Caco-2 (cell line): Measurements from ENCODE around the gene ZNF385C. TPM values are rescaled to one million over a fixed set of nuclear protein-coding genes. Genes with fewer than 3 reads are reported as not detected.

Source experiments
- BruUV-seq: library from RNA; stranded (reverse); fragments of 400-500 nt; replicated peaks from 2 replicates; lab custom pipeline; 2021; lab: Mats Ljungman, UMichigan
- CTCF ChIA-PET: fragments of 300-600 bp; sonication (Branson Sonifier 250); formaldehyde crosslinking; loops from one replicate; lab custom pipeline; 2022; ENCODE audit warnings: antibody characterized with exemption; lab: Charles Lee
- POLR2A ChIA-PET: fragments of 300-600 bp; sonication (Branson Sonifier 250); formaldehyde crosslinking; loops from one replicate; lab custom pipeline; 2022; ENCODE audit warnings: antibody characterized with exemption; lab: Charles Lee
- DNase-seq, 2 experiments: peaks; one replicate each; pipeline versions ENCODE4 v3.0.0 to v3.0.0-alpha.2; 2020 to 2022
- H3K27me3 ChIP-seq: replicated peaks from 2 replicates; pipeline ENCODE4 v1.6.0; 2011; ENCODE audit warnings: low read length; ENCODE audit not compliant: control insufficient read depth, insufficient read depth
- H3K36me3 ChIP-seq: 2 replicates; pipeline ENCODE4 v1.5.1; 2011; ENCODE audit warnings: low read length; ENCODE audit not compliant: control insufficient read depth, insufficient read depth
- H3K4me1 ChIP-seq: fragments of 250-450 bp; sonication (Bioruptor Pico); 2 replicates; pipeline ENCODE4 v1.5.1; 2020; ENCODE audit warnings: mild to moderate bottlenecking
- H3K4me3 ChIP-seq: 2 replicates; pipeline ENCODE4 v1.5.1; 2011; ENCODE audit warnings: low read depth, mild to moderate bottlenecking, control low read depth, low read length
- H3K9me3 ChIP-seq: fragments of 250-450 bp; sonication (Bioruptor Pico); 2 replicates; pipeline ENCODE4 v1.5.1; 2020; ENCODE audit warnings: mild to moderate bottlenecking, moderate library complexity
- H3K27ac Mint-ChIP-seq: one replicate; pipeline ENCODE4 v1.8.0; 2022; ENCODE audit warnings: mixed read lengths; ENCODE audit not compliant: unreplicated experiment
- H3K27me3 Mint-ChIP-seq: one replicate; pipeline ENCODE4 v1.8.0; 2022; ENCODE audit warnings: mixed read lengths; ENCODE audit not compliant: insufficient read depth, unreplicated experiment
- H3K36me3 Mint-ChIP-seq: one replicate; pipeline ENCODE4 v1.8.0; 2022; ENCODE audit warnings: mild to moderate bottlenecking, mixed read lengths; ENCODE audit not compliant: insufficient read depth, unreplicated experiment
- H3K4me1 Mint-ChIP-seq: one replicate; pipeline ENCODE4 v1.8.0; 2022; ENCODE audit warnings: low read depth, mixed read lengths; ENCODE audit not compliant: unreplicated experiment
- H3K4me3 Mint-ChIP-seq: one replicate; pipeline ENCODE4 v1.8.0; 2022; ENCODE audit warnings: mild to moderate bottlenecking, moderate library complexity, mixed read lengths; ENCODE audit not compliant: unreplicated experiment
- H3K9me3 Mint-ChIP-seq: one replicate; pipeline ENCODE4 v1.8.0; 2022; ENCODE audit warnings: mixed read lengths; ENCODE audit not compliant: unreplicated experiment
- CTCF ChIP-seq, 2 experiments: fragments of 200-600 bp in 1 of 2; IDR thresholded peaks; 1 replicate in 1 of 2; 2 replicates in 1 of 2; pipeline versions ENCODE4 v1.5.1 to v1.8.0; 2011 to 2022; ENCODE audit warnings: antibody characterized with exemption in 1 of 2, control low read depth in 1 of 2, inconsistent platforms in 1 of 2, low read depth in 1 of 2, low read length in 1 of 2, mild to moderate bottlenecking in 1 of 2, moderate library complexity in 1 of 2; ENCODE audit not compliant: insufficient read depth in 1 of 2, severe bottlenecking in 1 of 2, unreplicated experiment in 1 of 2
- intact Hi-C: fragments of 100-400 bp; cut with micrococcal nuclease; formaldehyde crosslinking; loops from one replicate; pipeline ENCODE4 v1.10.0; 2022; ENCODE audit not compliant: unreplicated experiment
- total RNA-seq: library from RNA; stranded (reverse); gene quantifications from 2 replicates; pipeline ENCODE4 v1.2.3, GENCODE V29; 2022

ZNF385C gene
- total RNA-seq, 1 experiment from 2014 or later: 1.5 TPM

- Mint-ChIP-seq H3K27ac (no peak overlapping the region), H3K36me3 (peaks cover 4% of the 10 kb centered on the region), H3K4me1 (no peaks in the 10 kb centered on the region), H3K27me3 (peaks cover 3% of the 10 kb centered on the region), H3K9me3 (no peaks in the 10 kb centered on the region), H3K4me3 (no peak overlapping the region)
- POLR2A ChIA-PET: no interaction called here
- H3K36me3 ChIP-seq: no peaks in the 10 kb centered on the region
- intact Hi-C loops: no loop called here
- no peak for TF ChIP-seq CTCF (IDR thresholded peaks at IDR 0.05; ENCODE audit: insufficient read depth in 1 of 2, low read depth in 1 of 2, low read length in 1 of 2, severe bottlenecking in 1 of 2, unreplicated experiment in 1 of 2)
- H3K4me1 ChIP-seq: no peaks in the 10 kb centered on the region
- H3K27me3 ChIP-seq: no peaks in the 10 kb centered on the region
- DNase-seq: peak; percentile 61 to 63
- no peak overlapping the region for H3K4me3 ChIP-seq
- CTCF ChIA-PET: interaction anchor here (1.4 kb wide), 1 partner anchor 40 kb away, joined by 4 read pairs; no protein-coding TSS in a partner anchor
- BruUV-seq: no TSS peak
- no peaks in the 10 kb centered on the region for H3K9me3 ChIP-seq
Observed at GRCh38 chr17:42107597-42108576, 9.6 kb upstream of the ZNF385C start.

- DNase-seq: no peak
- ChIA-PET POLR2A (no interaction called here), CTCF (interaction anchor here (1.4 kb wide), 1 partner anchor 39 kb away, joined by 4 read pairs; no protein-coding TSS in a partner anchor)
- no peak for TF ChIP-seq CTCF (IDR thresholded peaks at IDR 0.05; ENCODE audit: insufficient read depth in 1 of 2, low read depth in 1 of 2, low read length in 1 of 2, severe bottlenecking in 1 of 2, unreplicated experiment in 1 of 2)
- Histone ChIP-seq H3K9me3 (no peaks in the 10 kb centered on the region), H3K27me3 (no peaks in the 10 kb centered on the region), H3K4me3 (no peak overlapping the region), H3K36me3 (no peaks in the 10 kb centered on the region), H3K4me1 (no peaks in the 10 kb centered on the region)
- Mint-ChIP-seq H3K9me3 (no peaks in the 10 kb centered on the region), H3K4me3 (no peak overlapping the region), H3K4me1 (no peaks in the 10 kb centered on the region), H3K27ac (no peak overlapping the region), H3K27me3 (peaks cover 3% of the 10 kb centered on the region), H3K36me3 (peaks cover 4% of the 10 kb centered on the region)
- BruUV-seq: no TSS peak
- intact Hi-C loops: no loop called here
Observed at GRCh38 chr17:42107124-42107523, 8.9 kb upstream of the ZNF385C start.

- POLR2A ChIA-PET: no interaction called here
- TF ChIP-seq CTCF (IDR thresholded peaks at IDR 0.05; ENCODE audit: insufficient read depth in 1 of 2, low read depth in 1 of 2, low read length in 1 of 2, severe bottlenecking in 1 of 2, unreplicated experiment in 1 of 2): no peak
- no TSS peak for BruUV-seq
- H3K4me1 ChIP-seq: no peaks in the 10 kb centered on the region
- peaks cover 2% of the 10 kb centered on the region for H3K36me3 Mint-ChIP-seq
- no peaks in the 10 kb centered on the region for H3K9me3 ChIP-seq
- no peak overlapping the region for H3K4me3 Mint-ChIP-seq
- no peaks in the 10 kb centered on the region for H3K4me1 Mint-ChIP-seq
- no peak overlapping the region for H3K4me3 ChIP-seq
- no peak overlapping the region for H3K27ac Mint-ChIP-seq
- no peaks in the 10 kb centered on the region for H3K27me3 ChIP-seq
- no peaks in the 10 kb centered on the region for H3K36me3 ChIP-seq
- no peak for DNase-seq
- H3K27me3 Mint-ChIP-seq: peaks cover 3% of the 10 kb centered on the region
- H3K9me3 Mint-ChIP-seq: no peaks in the 10 kb centered on the region
- CTCF ChIA-PET: no interaction called here
- intact Hi-C loops: no loop called here
Observed at GRCh38 chr17:42106009-42106408, 7.7 kb upstream of the ZNF385C start.
